IMR-90 (cell line): Measurements from ENCODE around the gene ATP2B2. TPM values are rescaled to one million over a fixed set of nuclear protein-coding genes. Genes with fewer than 3 reads are reported as not detected.

Source experiments
- ATAC-seq: fragments of 200-7000 bp; cut with Tn5 transposase; 2 replicates; pipeline ENCODE4 v1.9.1; 2020; ENCODE audit warnings: low read depth, mild to moderate bottlenecking, moderate library complexity
- BruUV-seq: library from RNA; stranded (reverse); fragments of 400-500 nt; replicated peaks from 2 replicates; lab custom pipeline; 2021; lab: Mats Ljungman, UMichigan
- CTCF ChIA-PET: fragments of 300-600 bp; formaldehyde crosslinking; extraction: SDS; loops from one replicate; lab custom pipeline; 2021; ENCODE audit warnings: antibody characterized with exemption; lab: Yijun Ruan, JAX
- POLR2A ChIA-PET: fragments of 300-600 bp; sonication (Branson Sonifier 250); formaldehyde crosslinking; loops from one replicate; lab custom pipeline; 2022; ENCODE audit warnings: antibody characterized with exemption; ENCODE audit not compliant: unreplicated experiment; lab: Charles Lee
- DNase-seq: peaks from one replicate; pipeline ENCODE4 v3.0.0; 2013
- H2AFZ ChIP-seq: replicated peaks from 2 replicates; pipeline ENCODE3; 2013; ENCODE audit warnings: low read length, mild to moderate bottlenecking; ENCODE audit not compliant: poor library complexity
- H2AK5ac ChIP-seq: 2 replicates; pipeline ENCODE4 v1.6.1; 2013; ENCODE audit warnings: low read depth, low read length, inconsistent platforms
- H2AK9ac ChIP-seq: replicated peaks from 2 replicates; pipeline ENCODE3; 2013; ENCODE audit warnings: mild to moderate bottlenecking, low read depth, low read length, moderate library complexity; ENCODE audit not compliant: poor library complexity
- H2BK120ac ChIP-seq: 2 replicates; pipeline ENCODE4 v1.6.1; 2013; ENCODE audit warnings: low read depth, low read length, inconsistent platforms
- H2BK15ac ChIP-seq: 3 replicates; pipeline ENCODE4 v1.6.1; 2013; ENCODE audit warnings: low read depth, low read length, inconsistent platforms
- H2BK20ac ChIP-seq: 2 replicates; pipeline ENCODE4 v1.6.1; 2013; ENCODE audit warnings: low read depth, mild to moderate bottlenecking, inconsistent platforms, low read length, moderate library complexity
- H2BK5ac ChIP-seq: 2 replicates; pipeline ENCODE4 v1.6.1; 2013; ENCODE audit warnings: mild to moderate bottlenecking, low read depth, low read length, inconsistent platforms; ENCODE audit not compliant: poor library complexity, severe bottlenecking
- H3K14ac ChIP-seq: replicated peaks from 2 replicates; pipeline ENCODE4 v1.6.1; 2013; ENCODE audit warnings: low read depth, low read length, inconsistent platforms
- H3K18ac ChIP-seq: 2 replicates; pipeline ENCODE4 v1.6.1; 2013; ENCODE audit warnings: low read depth, low read length, control low read depth
- H3K23ac ChIP-seq: 2 replicates; pipeline ENCODE4 v1.6.1; 2013; ENCODE audit warnings: low read depth, low read length, inconsistent platforms
- H3K27ac ChIP-seq: 2 replicates; pipeline ENCODE4 v1.5.1; 2013; ENCODE audit warnings: mild to moderate bottlenecking, control low read depth, low read length; ENCODE audit not compliant: insufficient read depth
- H3K27me3 ChIP-seq: 2 replicates; pipeline ENCODE4 v1.6.1; 2013; ENCODE audit warnings: low read length; ENCODE audit not compliant: control insufficient read depth, insufficient read depth
- H3K36me3 ChIP-seq: 2 replicates; pipeline ENCODE4 v1.6.1; 2013; ENCODE audit warnings: low read length, mixed read lengths; ENCODE audit not compliant: control insufficient read depth, insufficient read depth
- H3K4ac ChIP-seq: 2 replicates; pipeline ENCODE4 v1.6.1; 2013; ENCODE audit warnings: low read depth, low read length, inconsistent platforms
- H3K4me1 ChIP-seq: 2 replicates; pipeline ENCODE4 v1.6.1; 2013; ENCODE audit warnings: low read length, mixed read lengths; ENCODE audit not compliant: control insufficient read depth, insufficient read depth
- H3K4me2 ChIP-seq: 2 replicates; pipeline ENCODE4 v1.6.1; 2013; ENCODE audit warnings: low read depth, mild to moderate bottlenecking, control low read depth, low read length, moderate library complexity
- H3K4me3 ChIP-seq: 2 replicates; pipeline ENCODE4 v1.5.1; 2013; ENCODE audit warnings: low read depth, mild to moderate bottlenecking, control low read depth, low read length, moderate library complexity; ENCODE audit not compliant: insufficient read depth
- H3K56ac ChIP-seq: 2 replicates; pipeline ENCODE4 v1.6.1; 2013; ENCODE audit warnings: low read length, inconsistent platforms; ENCODE audit not compliant: insufficient read depth; ENCODE audit errors: extremely low read depth
- H3K79me1 ChIP-seq, 2 experiments: 2 replicates each; pipeline ENCODE4 v1.6.1; 2013; ENCODE audit warnings: low read length in 2 of 2, inconsistent platforms in 1 of 2, low read depth in 1 of 2
- H3K9ac ChIP-seq: 2 replicates; pipeline ENCODE4 v1.6.1; 2013; ENCODE audit warnings: low read depth, low read length, control low read depth
- H3K9me1 ChIP-seq: 2 replicates; pipeline ENCODE4 v1.6.1; 2013; ENCODE audit warnings: low read length, inconsistent platforms; ENCODE audit not compliant: insufficient read depth
- H3K9me3 ChIP-seq: 2 replicates; pipeline ENCODE4 v1.6.1; 2013; ENCODE audit warnings: low read length; ENCODE audit not compliant: control insufficient read depth, insufficient read depth
- H4K20me1 ChIP-seq: 2 replicates; pipeline ENCODE4 v1.6.1; 2013; ENCODE audit warnings: low read length, inconsistent platforms; ENCODE audit not compliant: insufficient read depth
- H4K5ac ChIP-seq: 2 replicates; pipeline ENCODE4 v1.6.1; 2013; ENCODE audit warnings: mild to moderate bottlenecking, low read depth, low read length, control low read depth
- H4K8ac ChIP-seq, 2 experiments: 2 replicates each; pipeline ENCODE4 v1.6.1; 2013; ENCODE audit warnings: low read depth in 2 of 2, low read length in 2 of 2, control low read depth in 1 of 2, inconsistent platforms in 1 of 2
- H4K91ac ChIP-seq: 2 replicates; pipeline ENCODE4 v1.6.1; 2013; ENCODE audit warnings: low read depth, low read length, inconsistent platforms; ENCODE audit not compliant: insufficient read depth
- CEBPB ChIP-seq: IDR thresholded peaks from 2 replicates; pipeline ENCODE4 v1.6.1; 2012; ENCODE audit warnings: low read depth, low read length, improper control_type of control experiment
- RCOR1 ChIP-seq: IDR thresholded peaks from 2 replicates; pipeline ENCODE4 v1.6.1; 2012; ENCODE audit warnings: mild to moderate bottlenecking, low read length, improper control_type of control experiment; ENCODE audit not compliant: insufficient replicate concordance
- WGBS, 2 experiments: methylation state at CpG; one replicate each; pipeline versions ENCODE4 v1.1.5 to v1.1.7; 2013; ENCODE audit warnings: missing lambda C conversion rate in 2 of 2; ENCODE audit not compliant: insufficient read length in 1 of 2; ENCODE audit errors: extremely low coverage in 2 of 2; 5-methylcytosine and 5-hydroxymethylcytosine counted together
- dilution Hi-C: fragments of 300-500 bp; cut with HindIII; formaldehyde crosslinking; loops from one replicate; pipeline ENCODE4 v1.14.3; 2018; ENCODE audit warnings: low sequenced_read_pairs; ENCODE audit not compliant: unreplicated experiment
- in situ Hi-C: fragments of 300-500 bp; cut with MboI; formaldehyde crosslinking; loops from 3 replicates; pipeline ENCODE4 v1.14.3; 2019; ENCODE audit warnings: low sequenced_read_pairs, inconsistent platforms, mixed read lengths
- intact Hi-C: fragments of 100-400 bp; cut with micrococcal nuclease; formaldehyde crosslinking; loops from 2 replicates; pipeline ENCODE4 v1.10.0; 2022
- polyA plus RNA-seq, 3 experiments: library from polyadenylated mRNA; depleted of rRNA; stranded (reverse); fragments of >200 nt; gene quantifications; 2 replicates each; pipeline ENCODE4 v1.2.3, GENCODE V29; 2012; ENCODE audit warnings: low replicate concordance in 1 of 3
- total RNA-seq: library from RNA; depleted of rRNA; stranded (reverse); fragments of >200 nt; gene quantifications from 2 replicates; pipeline ENCODE4 v1.2.3, GENCODE V29; 2012

ATP2B2 gene
- total and polyA plus RNA-seq, 2 of the 4 experiments (the other 2 are of a cell fraction): under 0.01 to 0.02 TPM

DNA sequence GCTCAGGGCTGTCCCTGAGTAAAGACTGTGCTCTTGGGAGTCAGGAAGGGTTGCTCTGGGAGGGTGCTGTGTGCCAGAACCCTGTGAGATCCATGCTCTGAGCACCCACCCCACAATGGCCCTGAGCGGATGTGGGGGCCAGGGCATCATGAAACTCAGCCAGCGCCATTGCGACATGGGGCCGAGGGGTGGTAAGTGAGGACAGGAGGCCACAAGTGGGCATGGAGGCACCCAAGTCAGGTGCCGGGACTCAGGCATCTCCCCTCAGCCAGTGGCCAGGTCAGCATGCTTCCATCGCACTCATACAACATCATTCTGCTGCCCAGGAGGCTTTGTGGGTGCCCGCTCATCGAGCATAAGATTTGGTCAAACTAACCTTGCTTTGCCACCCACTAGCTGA lies 19.6 kb downstream of the ATP2B2 start:
- no peak overlapping the region for H3K18ac ChIP-seq
- TF ChIP-seq CEBPB (no peak), RCOR1 (no peak)
- H4K91ac ChIP-seq: no peak overlapping the region
- H2BK20ac ChIP-seq: no peak overlapping the region
- H2AK5ac ChIP-seq: no peak overlapping the region
- no peak overlapping the region for H3K4me2 ChIP-seq
- in situ Hi-C loops (no loop called here), intact Hi-C loops (no loop called here), dilution Hi-C loops (no loop called here)
- no peak overlapping the region for H3K14ac ChIP-seq
- H3K4ac ChIP-seq: no peak overlapping the region
- no peaks in the 10 kb centered on the region for H3K36me3 ChIP-seq
- H3K27ac ChIP-seq: no peak overlapping the region
- H2BK15ac ChIP-seq: no peak overlapping the region
- no peak overlapping the region for H2BK5ac ChIP-seq
- H3K4me3 ChIP-seq: no peak overlapping the region
- no peaks in the 10 kb centered on the region for H3K9me1 ChIP-seq
- no peak overlapping the region for H3K9ac ChIP-seq
- no peak overlapping the region for H4K8ac ChIP-seq
- no peak overlapping the region for H2AFZ ChIP-seq
- H2BK120ac ChIP-seq: no peak overlapping the region
- DNase-seq (no peak), ATAC-seq (no peak)
- BruUV-seq: no TSS peak
- no peaks in the 10 kb centered on the region for H4K20me1 ChIP-seq
- H2AK9ac ChIP-seq: no peak overlapping the region
- H3K9me3 ChIP-seq: no peaks in the 10 kb centered on the region
- H3K27me3 ChIP-seq: peaks cover 5% of the 10 kb centered on the region; the same call in 1 of the 2 replicates
- WGBS, 2 experiments: no CpG with 5 or more reads among the region's 8 CpGs
- H3K4me1 ChIP-seq: no peaks in the 10 kb centered on the region
- ChIA-PET CTCF (no interaction called here), POLR2A (no interaction called here)
- H3K79me1 ChIP-seq: no peaks in the 10 kb centered on the region
- no peak overlapping the region for H3K23ac ChIP-seq
- no peak overlapping the region for H4K5ac ChIP-seq
- no peak overlapping the region for H3K56ac ChIP-seq
